GM23338 (cell line): ENCODE measurements around the gene PGBD5. TPM values are rescaled to one million over a fixed set of nuclear protein-coding genes. Genes with fewer than 3 reads are reported as not detected.

Experiments used
- ATAC-seq: fragments of 200-7000 bp; cut with Tn5 transposase; 3 replicates; pipeline ENCODE4 v1.9.1; 2020
- DNase-seq: peaks from one replicate; pipeline ENCODE4 v3.0.0-alpha.2; 2015; ENCODE audit warnings: low spot score
- H2AFZ ChIP-seq: fragments of 200-600 bp; sonication (generic); 2 replicates; pipeline ENCODE4 v1.8.0; 2016; ENCODE audit warnings: antibody characterized with exemption, mild to moderate bottlenecking, moderate library complexity
- H3F3A ChIP-seq: fragments of 200-600 bp; sonication (generic); replicated peaks from 2 replicates; pipeline ENCODE4 v1.8.0; 2017; ENCODE audit warnings: antibody characterized with exemption, mixed run types, low read depth
- H3K27ac ChIP-seq: fragments of 200-600 bp; sonication (generic); 2 replicates; pipeline ENCODE4 v1.6.1; 2016; ENCODE audit warnings: low read depth
- H3K27me3 ChIP-seq: fragments of 200-600 bp; sonication (generic); 2 replicates; pipeline ENCODE4 v1.8.0; 2016; ENCODE audit warnings: mild to moderate bottlenecking, mixed run types, moderate library complexity; ENCODE audit not compliant: insufficient read depth
- H3K36me3 ChIP-seq: fragments of 200-600 bp; sonication (generic); 2 replicates; pipeline ENCODE4 v1.8.0; 2016; ENCODE audit warnings: mild to moderate bottlenecking; ENCODE audit not compliant: insufficient read depth
- H3K4me1 ChIP-seq: fragments of 200-600 bp; sonication (generic); 2 replicates; pipeline ENCODE4 v1.8.0; 2016; ENCODE audit warnings: mild to moderate bottlenecking, moderate library complexity; ENCODE audit not compliant: insufficient read depth
- H3K4me2 ChIP-seq: fragments of 200-600 bp; sonication (generic); 2 replicates; pipeline ENCODE4 v1.7.1; 2017; ENCODE audit warnings: mixed run types
- H3K4me3 ChIP-seq: fragments of 200-600 bp; sonication (generic); 2 replicates; pipeline ENCODE4 v1.6.1; 2016; ENCODE audit warnings: mixed run types
- H3K79me2 ChIP-seq: fragments of 200-600 bp; sonication (generic); replicated peaks from 2 replicates; pipeline ENCODE4 v1.8.0; 2017; ENCODE audit warnings: mild to moderate bottlenecking; ENCODE audit not compliant: insufficient read depth
- H3K9me2 ChIP-seq: fragments of 200-600 bp; sonication (generic); 2 replicates; pipeline ENCODE4 v1.8.0; 2017; ENCODE audit not compliant: insufficient read depth
- H4K20me1 ChIP-seq: fragments of 200-600 bp; sonication (generic); replicated peaks from 2 replicates; pipeline ENCODE4 v1.8.0; 2017; ENCODE audit warnings: mild to moderate bottlenecking; ENCODE audit not compliant: insufficient read depth
- H3K27ac Mint-ChIP-seq: 2 replicates; pipeline ENCODE4 v1.8.0; 2020; ENCODE audit warnings: inconsistent platforms, mild to moderate bottlenecking, moderate library complexity, mixed read lengths
- H3K27me3 Mint-ChIP-seq: 3 replicates; pipeline ENCODE4 v1.8.0; 2022; ENCODE audit warnings: low read depth, mild to moderate bottlenecking, moderate library complexity, mixed read lengths, inconsistent platforms; ENCODE audit not compliant: insufficient read depth, poor library complexity
- H3K36me3 Mint-ChIP-seq: 3 replicates; pipeline ENCODE4 v1.8.0; 2021; ENCODE audit warnings: low read depth, mild to moderate bottlenecking, inconsistent platforms, moderate library complexity, mixed read lengths
- H3K4me1 Mint-ChIP-seq: 3 replicates; pipeline ENCODE4 v1.8.0; 2020; ENCODE audit warnings: mild to moderate bottlenecking, inconsistent platforms, mixed read lengths
- H3K4me3 Mint-ChIP-seq: 3 replicates; pipeline ENCODE4 v1.8.0; 2021; ENCODE audit warnings: moderate library complexity, mild to moderate bottlenecking, inconsistent platforms, mixed read lengths
- H3K9me3 Mint-ChIP-seq: 3 replicates; pipeline ENCODE4 v1.8.0; 2020; ENCODE audit warnings: moderate library complexity, mild to moderate bottlenecking, inconsistent platforms, mixed read lengths
- CREB1 ChIP-seq: fragments of 250-450 bp; sonication (Bioruptor Pico); IDR thresholded peaks from 2 replicates; pipeline ENCODE4 v1.5.0; 2020; ENCODE audit warnings: low read depth, mild to moderate bottlenecking, moderate library complexity
- EZH2 ChIP-seq: fragments of 200-600 bp; sonication (generic); IDR thresholded peaks from one replicate; pipeline ENCODE4 v1.8.0; 2017; ENCODE audit warnings: antibody characterized with exemption, mild to moderate bottlenecking, low read depth; ENCODE audit not compliant: unreplicated experiment
- EZH2phosphoT487 ChIP-seq: fragments of 200-600 bp; sonication (generic); IDR thresholded peaks from one replicate; pipeline ENCODE4 v1.8.1; 2018; ENCODE audit warnings: antibody characterized with exemption; ENCODE audit not compliant: unreplicated experiment
- JUNB ChIP-seq: IDR thresholded peaks from one replicate; pipeline ENCODE4 v1.6.1; 2016; ENCODE audit warnings: antibody characterized with exemption; ENCODE audit not compliant: unreplicated experiment
- POLR2AphosphoS5 ChIP-seq: IDR thresholded peaks from 2 replicates; pipeline ENCODE4 v1.6.1; 2016; ENCODE audit warnings: antibody characterized with exemption, low read depth
- STAT1 ChIP-seq: IDR thresholded peaks from one replicate; pipeline ENCODE4 v1.6.1; 2016; ENCODE audit warnings: antibody characterized with exemption; ENCODE audit not compliant: unreplicated experiment
- ZNF114 ChIP-seq: fragments of 250-450 bp; sonication (Bioruptor Pico); IDR thresholded peaks from 2 replicates; pipeline ENCODE4 v1.5.0; 2020; ENCODE audit warnings: mild to moderate bottlenecking, moderate library complexity
- ZNF331 ChIP-seq: fragments of 250-450 bp; sonication (Bioruptor Pico); IDR thresholded peaks from 2 replicates; pipeline ENCODE4 v1.5.0; 2020; ENCODE audit warnings: low read depth, mild to moderate bottlenecking, moderate library complexity
- polyA plus RNA-seq: library from polyadenylated mRNA; unstranded; fragments of >200 nt; fragmentation: Nextera tagmentation; extraction: Ambion mirVana; gene quantifications from 2 replicates; pipeline ENCODE4 v1.2.1, GENCODE V29; 2016
- total RNA-seq: library from RNA; depleted of rRNA; stranded (reverse); fragments of >200 nt; shearing (Covaris generic); gene quantifications from 2 replicates; pipeline ENCODE4 v1.2.3, GENCODE V29; 2014
- TF ChIP-seq, protein P1 (sequence below): fragments of 250-450 bp; sonication (Bioruptor Pico); IDR thresholded peaks from 2 replicates; pipeline ENCODE4 v1.5.0; 2020; ENCODE audit warnings: mild to moderate bottlenecking, moderate library complexity
- TF ChIP-seq, protein P2 (sequence below): IDR thresholded peaks from one replicate; pipeline ENCODE4 v1.6.1; 2018; ENCODE audit warnings: antibody characterized with exemption; ENCODE audit not compliant: unreplicated experiment
- TF ChIP-seq, protein P3 (sequence below): IDR thresholded peaks from 2 replicates; pipeline ENCODE4 v1.6.1; 2016; ENCODE audit warnings: antibody characterized with exemption

Gene PGBD5
- total and polyA plus RNA-seq, 2 experiments from 2014 or later = 3.4 to 16.6 TPM

DNA sequence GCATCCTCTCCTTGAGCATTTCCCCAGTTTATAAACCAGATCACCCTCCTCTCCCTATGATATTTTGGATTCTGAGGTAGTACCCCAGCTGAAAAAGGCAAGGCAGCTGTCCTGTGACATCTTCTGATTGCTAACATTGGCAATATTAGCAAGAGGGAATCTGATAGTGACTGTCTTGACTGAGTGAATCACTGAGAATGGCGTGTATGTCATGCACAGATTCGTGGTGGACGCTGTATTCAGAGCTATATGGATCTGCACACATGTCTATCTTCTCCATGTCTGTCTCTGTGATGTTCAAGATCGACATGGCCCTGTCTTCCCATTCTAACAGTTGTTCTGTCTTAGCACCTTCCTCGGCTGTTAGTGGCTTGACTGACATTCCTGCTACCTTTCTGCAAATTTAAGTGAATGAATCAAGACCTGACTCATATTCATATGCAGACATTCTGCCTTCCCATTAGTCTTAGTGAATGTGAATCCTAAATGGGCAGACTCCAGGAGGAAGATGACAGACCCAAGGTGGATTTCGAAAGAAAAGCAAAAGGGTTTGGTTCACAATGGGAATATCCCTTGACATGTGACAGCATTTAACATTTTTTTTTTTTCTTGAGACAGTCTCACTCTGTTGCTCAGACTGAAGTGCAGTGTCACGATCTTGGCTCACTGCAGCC lies 97.7 kb downstream of the PGBD5 start (continued):
- TF ChIP-seq, protein P1, sequence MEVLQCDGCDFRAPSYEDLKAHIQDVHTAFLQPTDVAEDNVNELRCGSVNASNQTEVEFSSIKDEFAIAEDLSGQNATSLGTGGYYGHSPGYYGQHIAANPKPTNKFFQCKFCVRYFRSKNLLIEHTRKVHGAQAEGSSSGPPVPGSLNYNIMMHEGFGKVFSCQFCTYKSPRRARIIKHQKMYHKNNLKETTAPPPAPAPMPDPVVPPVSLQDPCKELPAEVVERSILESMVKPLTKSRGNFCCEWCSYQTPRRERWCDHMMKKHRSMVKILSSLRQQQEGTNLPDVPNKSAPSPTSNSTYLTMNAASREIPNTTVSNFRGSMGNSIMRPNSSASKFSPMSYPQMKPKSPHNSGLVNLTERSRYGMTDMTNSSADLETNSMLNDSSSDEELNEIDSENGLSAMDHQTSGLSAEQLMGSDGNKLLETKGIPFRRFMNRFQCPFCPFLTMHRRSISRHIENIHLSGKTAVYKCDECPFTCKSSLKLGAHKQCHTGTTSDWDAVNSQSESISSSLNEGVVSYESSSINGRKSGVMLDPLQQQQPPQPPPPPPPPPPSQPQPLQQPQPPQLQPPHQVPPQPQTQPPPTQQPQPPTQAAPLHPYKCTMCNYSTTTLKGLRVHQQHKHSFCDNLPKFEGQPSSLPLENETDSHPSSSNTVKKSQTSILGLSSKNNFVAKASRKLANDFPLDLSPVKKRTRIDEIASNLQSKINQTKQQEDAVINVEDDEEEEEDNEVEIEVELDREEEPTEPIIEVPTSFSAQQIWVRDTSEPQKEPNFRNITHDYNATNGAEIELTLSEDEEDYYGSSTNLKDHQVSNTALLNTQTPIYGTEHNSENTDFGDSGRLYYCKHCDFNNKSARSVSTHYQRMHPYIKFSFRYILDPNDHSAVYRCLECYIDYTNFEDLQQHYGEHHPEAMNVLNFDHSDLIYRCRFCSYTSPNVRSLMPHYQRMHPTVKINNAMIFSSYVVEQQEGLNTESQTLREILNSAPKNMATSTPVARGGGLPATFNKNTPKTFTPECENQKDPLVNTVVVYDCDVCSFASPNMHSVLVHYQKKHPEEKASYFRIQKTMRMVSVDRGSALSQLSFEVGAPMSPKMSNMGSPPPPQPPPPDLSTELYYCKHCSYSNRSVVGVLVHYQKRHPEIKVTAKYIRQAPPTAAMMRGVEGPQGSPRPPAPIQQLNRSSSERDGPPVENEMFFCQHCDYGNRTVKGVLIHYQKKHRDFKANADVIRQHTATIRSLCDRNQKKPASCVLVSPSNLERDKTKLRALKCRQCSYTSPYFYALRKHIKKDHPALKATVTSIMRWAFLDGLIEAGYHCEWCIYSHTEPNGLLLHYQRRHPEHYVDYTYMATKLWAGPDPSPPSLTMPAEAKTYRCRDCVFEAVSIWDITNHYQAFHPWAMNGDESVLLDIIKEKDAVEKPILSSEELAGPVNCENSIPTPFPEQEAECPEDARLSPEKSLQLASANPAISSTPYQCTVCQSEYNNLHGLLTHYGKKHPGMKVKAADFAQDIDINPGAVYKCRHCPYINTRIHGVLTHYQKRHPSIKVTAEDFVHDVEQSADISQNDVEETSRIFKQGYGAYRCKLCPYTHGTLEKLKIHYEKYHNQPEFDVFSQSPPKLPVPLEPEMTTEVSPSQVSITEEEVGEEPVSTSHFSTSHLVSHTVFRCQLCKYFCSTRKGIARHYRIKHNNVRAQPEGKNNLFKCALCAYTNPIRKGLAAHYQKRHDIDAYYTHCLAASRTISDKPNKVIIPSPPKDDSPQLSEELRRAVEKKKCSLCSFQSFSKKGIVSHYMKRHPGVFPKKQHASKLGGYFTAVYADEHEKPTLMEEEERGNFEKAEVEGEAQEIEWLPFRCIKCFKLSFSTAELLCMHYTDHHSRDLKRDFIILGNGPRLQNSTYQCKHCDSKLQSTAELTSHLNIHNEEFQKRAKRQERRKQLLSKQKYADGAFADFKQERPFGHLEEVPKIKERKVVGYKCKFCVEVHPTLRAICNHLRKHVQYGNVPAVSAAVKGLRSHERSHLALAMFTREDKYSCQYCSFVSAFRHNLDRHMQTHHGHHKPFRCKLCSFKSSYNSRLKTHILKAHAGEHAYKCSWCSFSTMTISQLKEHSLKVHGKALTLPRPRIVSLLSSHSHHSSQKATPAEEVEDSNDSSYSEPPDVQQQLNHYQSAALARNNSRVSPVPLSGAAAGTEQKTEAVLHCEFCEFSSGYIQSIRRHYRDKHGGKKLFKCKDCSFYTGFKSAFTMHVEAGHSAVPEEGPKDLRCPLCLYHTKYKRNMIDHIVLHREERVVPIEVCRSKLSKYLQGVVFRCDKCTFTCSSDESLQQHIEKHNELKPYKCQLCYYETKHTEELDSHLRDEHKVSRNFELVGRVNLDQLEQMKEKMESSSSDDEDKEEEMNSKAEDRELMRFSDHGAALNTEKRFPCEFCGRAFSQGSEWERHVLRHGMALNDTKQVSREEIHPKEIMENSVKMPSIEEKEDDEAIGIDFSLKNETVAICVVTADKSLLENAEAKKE (CRISPR knock-in tag) = no peak
- no peak for TF ChIP-seq POLR2AphosphoS5
- TF ChIP-seq ZNF331 (CRISPR knock-in tag) = no peak
- TF ChIP-seq, protein P2, sequence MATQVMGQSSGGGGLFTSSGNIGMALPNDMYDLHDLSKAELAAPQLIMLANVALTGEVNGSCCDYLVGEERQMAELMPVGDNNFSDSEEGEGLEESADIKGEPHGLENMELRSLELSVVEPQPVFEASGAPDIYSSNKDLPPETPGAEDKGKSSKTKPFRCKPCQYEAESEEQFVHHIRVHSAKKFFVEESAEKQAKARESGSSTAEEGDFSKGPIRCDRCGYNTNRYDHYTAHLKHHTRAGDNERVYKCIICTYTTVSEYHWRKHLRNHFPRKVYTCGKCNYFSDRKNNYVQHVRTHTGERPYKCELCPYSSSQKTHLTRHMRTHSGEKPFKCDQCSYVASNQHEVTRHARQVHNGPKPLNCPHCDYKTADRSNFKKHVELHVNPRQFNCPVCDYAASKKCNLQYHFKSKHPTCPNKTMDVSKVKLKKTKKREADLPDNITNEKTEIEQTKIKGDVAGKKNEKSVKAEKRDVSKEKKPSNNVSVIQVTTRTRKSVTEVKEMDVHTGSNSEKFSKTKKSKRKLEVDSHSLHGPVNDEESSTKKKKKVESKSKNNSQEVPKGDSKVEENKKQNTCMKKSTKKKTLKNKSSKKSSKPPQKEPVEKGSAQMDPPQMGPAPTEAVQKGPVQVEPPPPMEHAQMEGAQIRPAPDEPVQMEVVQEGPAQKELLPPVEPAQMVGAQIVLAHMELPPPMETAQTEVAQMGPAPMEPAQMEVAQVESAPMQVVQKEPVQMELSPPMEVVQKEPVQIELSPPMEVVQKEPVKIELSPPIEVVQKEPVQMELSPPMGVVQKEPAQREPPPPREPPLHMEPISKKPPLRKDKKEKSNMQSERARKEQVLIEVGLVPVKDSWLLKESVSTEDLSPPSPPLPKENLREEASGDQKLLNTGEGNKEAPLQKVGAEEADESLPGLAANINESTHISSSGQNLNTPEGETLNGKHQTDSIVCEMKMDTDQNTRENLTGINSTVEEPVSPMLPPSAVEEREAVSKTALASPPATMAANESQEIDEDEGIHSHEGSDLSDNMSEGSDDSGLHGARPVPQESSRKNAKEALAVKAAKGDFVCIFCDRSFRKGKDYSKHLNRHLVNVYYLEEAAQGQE = no peak

DNA sequence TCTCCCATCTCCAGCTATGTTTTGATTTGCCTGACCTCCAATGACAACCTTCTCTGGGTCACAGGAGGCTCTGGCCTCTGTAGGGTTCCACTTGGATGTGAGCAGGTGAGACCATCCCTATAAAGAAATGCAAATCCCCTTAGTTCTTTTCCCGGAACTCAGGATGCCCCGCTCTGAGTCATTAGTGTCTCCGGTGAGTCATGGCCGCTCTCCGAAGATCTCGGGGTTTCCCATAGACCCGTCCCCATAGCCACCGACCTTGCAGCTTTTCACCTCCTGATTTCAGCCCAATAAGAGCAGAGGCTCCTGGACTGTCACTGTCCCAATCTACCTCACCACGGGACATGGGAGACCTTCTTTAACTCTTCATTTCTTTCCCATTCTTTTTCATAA lies 98.2 kb downstream of the PGBD5 start:
- Histone ChIP-seq H2AFZ (no peak overlapping the region), H3K36me3 (0 out of 2 replicates have a peak, but pooled peaks cover 4% of the 10 kb centered on the region), H3K4me3 (no peak overlapping the region), H4K20me1 (no peaks in the 10 kb centered on the region), H3K27ac (no peak overlapping the region), H3K79me2 (no peaks in the 10 kb centered on the region), H3K27me3 (no peaks in the 10 kb centered on the region), H3K9me2 (no peaks in the 10 kb centered on the region), H3K4me2 (no peak overlapping the region), H3K4me1 (peaks cover 4% of the 10 kb centered on the region; the same call in 1 of the 2 replicates), H3F3A (no peaks in the 10 kb centered on the region)
- Mint-ChIP-seq H3K27me3 (peaks cover 5% of the 10 kb centered on the region), H3K27ac (peak overlapping the region; percentile 5; the same call in 1 of the 2 replicates), H3K4me3 (no peak overlapping the region), H3K9me3 (no peaks in the 10 kb centered on the region), H3K36me3 (peaks cover 47% of the 10 kb centered on the region), H3K4me1 (peaks cover 20% of the 10 kb centered on the region)
- ATAC-seq (peak; percentile 16; the same call in 2 of the 3 replicates), DNase-seq (no peak)
- TF ChIP-seq JUNB (no peak), EZH2 (no peak), EZH2phosphoT487 (no peak), ZNF114 (CRISPR knock-in tag) (no peak), STAT1 (no peak), CREB1 (CRISPR knock-in tag) (no peak)
- TF ChIP-seq, protein P3, sequence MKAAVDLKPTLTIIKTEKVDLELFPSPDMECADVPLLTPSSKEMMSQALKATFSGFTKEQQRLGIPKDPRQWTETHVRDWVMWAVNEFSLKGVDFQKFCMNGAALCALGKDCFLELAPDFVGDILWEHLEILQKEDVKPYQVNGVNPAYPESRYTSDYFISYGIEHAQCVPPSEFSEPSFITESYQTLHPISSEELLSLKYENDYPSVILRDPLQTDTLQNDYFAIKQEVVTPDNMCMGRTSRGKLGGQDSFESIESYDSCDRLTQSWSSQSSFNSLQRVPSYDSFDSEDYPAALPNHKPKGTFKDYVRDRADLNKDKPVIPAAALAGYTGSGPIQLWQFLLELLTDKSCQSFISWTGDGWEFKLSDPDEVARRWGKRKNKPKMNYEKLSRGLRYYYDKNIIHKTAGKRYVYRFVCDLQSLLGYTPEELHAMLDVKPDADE = no peak
